ENCODE measurements around the gene HSPE1.

HSPE1 gene

GRCh38 chr2:197513915-197514314 is 13.7 kb downstream of the HSPE1 start:
- TF ChIP-seq CTCF (IDR thresholded peaks at IDR 0.05; ENCODE audit: borderline replicate concordance, insufficient read depth, low read depth, low read length) = no peak
- no peak overlapping the region for H3K4me3 ChIP-seq (ENCODE audit: low read depth, low read length)

- H3K4me3 ChIP-seq (ENCODE audit: low read depth, low read length) = no peak overlapping the region
- TF ChIP-seq CTCF (IDR thresholded peaks at IDR 0.05; ENCODE audit: borderline replicate concordance, insufficient read depth, low read depth, low read length) = no peak
These were observed 14.6 kb downstream of the HSPE1 start for GRCh38 chr2:197514754-197515153.

GRCh38 chr2:197515315-197515738 is 15.1 kb downstream of the HSPE1 start:
- H3K4me3 ChIP-seq (ENCODE audit: low read depth, low read length) = peak overlapping the region; percentile 94
- TF ChIP-seq CTCF (IDR thresholded peaks at IDR 0.05; ENCODE audit: borderline replicate concordance, insufficient read depth, low read depth, low read length) = no peak

GRCh38 chr2:197515739-197516392 is 15.7 kb downstream of the HSPE1 start, which contains the start of gene MOB4:
Gene MOB4 (plus strand): TSS chr2:197516066. CDS start chr2:197516087, 21 bp downstream.
- no peak for TF ChIP-seq CTCF (IDR thresholded peaks at IDR 0.05; ENCODE audit: borderline replicate concordance, insufficient read depth, low read depth, low read length)
- peak within 1 kb of the TSS; percentile 94 for H3K4me3 ChIP-seq (ENCODE audit: low read depth, low read length)

- H3K4me3 ChIP-seq (ENCODE audit: low read depth, low read length) = peak overlapping the region; percentile 94
- TF ChIP-seq CTCF (IDR thresholded peaks at IDR 0.05; ENCODE audit: borderline replicate concordance, insufficient read depth, low read depth, low read length) = no peak
These were observed 16.2 kb downstream of the HSPE1 start for GRCh38 chr2:197516393-197516761.

- H3K4me3 ChIP-seq (ENCODE audit: low read depth, low read length) = peak overlapping the region; percentile 94
- no peak for TF ChIP-seq CTCF (IDR thresholded peaks at IDR 0.05; ENCODE audit: borderline replicate concordance, insufficient read depth, low read depth, low read length)
These were observed 17.0 kb downstream of the HSPE1 start for GRCh38 chr2:197517150-197517549.

- TF ChIP-seq CTCF (IDR thresholded peaks at IDR 0.05; ENCODE audit: borderline replicate concordance, insufficient read depth, low read depth, low read length) = no peak
- H3K4me3 ChIP-seq (ENCODE audit: low read depth, low read length) = no peak overlapping the region
These were observed 38.2 kb downstream of the HSPE1 start for GRCh38 chr2:197538412-197538811.
